Hematopoietic multipotent progenitor cell treated with erythropoietin and hydrocortisone succinate and interleukin-3 and kit ligand, for 8 days (in vitro differentiated cells): ENCODE data around the gene PASK.
A peak's percentile ranks its signal among the peaks of the same experiment; 100 is the strongest.
"Not testable (repeated sequence)": the region's sequence is repeated elsewhere in the genome, so short reads cannot be mapped to it uniquely, and the experiment has no call there.

Source experiments
- DNase-seq: peaks from one replicate; pipeline ENCODE4 v3.0.0-alpha.2; 2015

PASK gene

GRCh38 chr2:241102239-241102803 lies 47.0 kb downstream of the PASK start, which contains the start of gene MTERF4:
Gene MTERF4 (minus strand): TSS chr2:241102287. CDS start chr2:241102273, 14 bp downstream.
- DNase-seq = peak; percentile 87

- no peak for DNase-seq
These were observed 50.0 kb downstream of the PASK start for GRCh38 chr2:241099246-241099645.

GRCh38 chr2:241096979-241097378 lies 52.3 kb downstream of the PASK start:
- DNase-seq = no peak

- DNase-seq = no peak
These were observed 53.5 kb downstream of the PASK start for GRCh38 chr2:241095594-241096290.

GRCh38 chr2:241094924-241095420 lies 54.3 kb downstream of the PASK start:
- no peak for DNase-seq

- DNase-seq = no peak
These were observed 55.1 kb downstream of the PASK start for GRCh38 chr2:241094172-241094571.

GRCh38 chr2:241093133-241093781 lies 56.0 kb downstream of the PASK start:
- not testable (repeated sequence) for DNase-seq

- no peak for DNase-seq
These were observed 56.6 kb downstream of the PASK start for GRCh38 chr2:241092677-241093076.

- no peak for DNase-seq
These were observed 57.4 kb downstream of the PASK start for GRCh38 chr2:241091734-241092445.

GRCh38 chr2:241091201-241091600 lies 58.1 kb downstream of the PASK start:
- DNase-seq = no peak

GRCh38 chr2:241088791-241089732 lies 60.2 kb downstream of the PASK start:
- no peak for DNase-seq

- no peak for DNase-seq
These were observed 60.9 kb downstream of the PASK start for GRCh38 chr2:241088376-241088775.

- no peak for DNase-seq
These were observed 61.6 kb downstream of the PASK start for GRCh38 chr2:241087420-241088268.

- DNase-seq = no peak
These were observed 64.3 kb downstream of the PASK start for GRCh38 chr2:241084856-241085444.

GRCh38 chr2:241083091-241083415 lies 66.2 kb downstream of the PASK start:
- no peak for DNase-seq

- DNase-seq = no peak
These were observed 66.8 kb downstream of the PASK start for GRCh38 chr2:241082341-241083090.

GRCh38 chr2:241081643-241082340 lies 67.5 kb downstream of the PASK start:
- DNase-seq = no peak

- no peak for DNase-seq
These were observed 68.1 kb downstream of the PASK start for GRCh38 chr2:241081190-241081642.
